Measurements from ENCODE around the gene RGL2. TPM values are rescaled to one million over a fixed set of nuclear protein-coding genes. Genes with fewer than 3 reads are reported as not detected.

The RGL2 gene
- total RNA-seq, 1 experiment from 2014 or later, result 35.1 TPM

DNA sequence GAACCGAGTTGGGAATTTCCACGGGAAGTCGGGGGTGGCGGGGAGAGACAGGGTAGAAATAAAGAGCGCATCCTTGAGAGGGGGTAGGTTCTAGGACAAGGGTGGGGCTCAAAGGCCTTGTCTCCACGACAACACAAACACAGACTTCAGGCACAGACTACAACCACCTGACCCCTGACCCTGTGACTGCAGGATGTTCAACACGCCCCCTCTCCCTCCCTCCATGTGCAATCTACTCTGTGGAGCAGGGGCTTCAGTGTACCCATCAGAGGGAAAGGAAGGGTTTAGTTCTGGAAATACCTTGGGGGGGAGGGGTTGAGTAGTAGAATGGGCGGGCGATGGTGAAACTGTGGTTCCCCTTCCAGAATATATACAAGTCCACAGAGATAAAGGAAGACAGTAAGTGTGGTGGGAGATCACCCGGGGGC is 15.8 kb upstream of the RGL2 start:
- H3K9me2 ChIP-seq (replicated peaks; ENCODE audit: insufficient read depth, low read length), result no peaks in the 10 kb centered on the region
- peak; percentile 85 for DNase-seq
- peak overlapping the region; percentile 94 for H3K9ac ChIP-seq (ENCODE audit: low read length)
- peaks cover 42% of the 10 kb centered on the region for H3K79me2 ChIP-seq (ENCODE audit: low read length)
- H3K4me1 ChIP-seq (ENCODE audit: low read length), result peaks cover 47% of the 10 kb centered on the region
- H3K4me3 ChIP-seq (ENCODE audit: low read length), result peak overlapping the region; percentile 96
- H3K9me3 ChIP-seq (ENCODE audit: low read length), result no peaks in the 10 kb centered on the region
- peak overlapping the region; percentile 97 for H3K4me2 ChIP-seq (ENCODE audit: low read depth, low read length, poor library complexity, severe bottlenecking)
- peaks cover 11% of the 10 kb centered on the region; the same call in 1 of the 2 replicates for H4K20me1 ChIP-seq (ENCODE audit: insufficient read depth, low read depth, low read length)
- no peaks in the 10 kb centered on the region for H3K27me3 ChIP-seq (ENCODE audit: low read length)
- H3K36me3 ChIP-seq (ENCODE audit: insufficient read depth, low read length), result peaks cover 14% of the 10 kb centered on the region; the same call in 1 of the 2 replicates
- H2AFZ ChIP-seq (ENCODE audit: low read length), result peak overlapping the region; percentile 44; the same call in 1 of the 2 replicates
- H3K27ac ChIP-seq (ENCODE audit: low read length), result peak overlapping the region; percentile 86

DNA sequence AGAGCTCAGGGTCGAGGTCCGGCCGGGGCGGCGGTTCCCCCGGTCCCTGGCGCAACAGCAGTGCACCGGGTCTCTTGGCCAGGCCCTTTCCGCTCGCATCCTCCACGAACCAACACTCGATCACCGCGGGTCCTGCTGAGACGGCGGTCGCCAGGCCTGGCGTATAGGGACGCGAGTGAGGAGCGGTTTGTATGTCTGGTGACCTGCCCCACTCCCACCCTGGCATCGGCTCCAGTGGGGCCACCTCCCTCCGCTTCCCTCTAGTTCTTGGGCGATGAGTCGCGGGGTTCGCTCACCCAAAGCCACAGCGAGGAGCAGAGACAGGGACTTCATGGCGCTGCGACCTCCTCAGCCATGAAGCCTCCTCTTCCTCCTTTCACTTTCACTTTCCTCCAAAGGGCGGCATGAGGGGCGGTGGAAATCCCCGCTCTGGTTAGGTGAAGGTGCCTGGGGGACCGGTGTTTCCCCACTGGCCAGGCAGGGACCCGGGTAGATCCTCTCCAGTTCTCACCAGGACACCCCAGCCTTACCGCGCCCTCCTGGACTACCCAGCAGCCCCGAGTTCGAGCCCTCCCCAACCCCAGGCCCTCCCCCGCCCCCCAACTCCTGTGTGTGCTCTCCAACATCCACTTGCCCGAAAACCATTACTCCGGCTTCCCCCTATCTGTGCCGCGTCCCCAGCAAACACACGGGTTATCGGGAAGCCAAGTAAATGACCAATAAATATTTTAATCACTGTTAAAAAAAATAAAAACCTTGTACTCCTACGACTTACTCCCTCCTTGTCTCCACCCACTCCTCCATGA is 15.2 kb upstream of the RGL2 start, which contains the start of gene TAPBP:
Gene TAPBP (minus strand): TSS at position 370 of the 806 bp plus-strand sequence. CDS start 37 bp downstream, at position 333.
- Histone ChIP-seq H3K9me2 (replicated peaks; ENCODE audit: insufficient read depth, low read length) (no peaks in the 10 kb centered on the region), H3K4me1 (ENCODE audit: low read length) (peaks cover 41% of the 10 kb centered on the region), H3K4me2 (ENCODE audit: low read depth, low read length, poor library complexity, severe bottlenecking) (peak within 1 kb of the TSS; percentile 97), H3K4me3 (ENCODE audit: low read length) (peak within 1 kb of the TSS; percentile 96), H3K27me3 (ENCODE audit: low read length) (no peaks in the 10 kb centered on the region), H4K20me1 (ENCODE audit: insufficient read depth, low read depth, low read length) (peaks cover 11% of the 10 kb centered on the region; the same call in 1 of the 2 replicates), H3K79me2 (ENCODE audit: low read length) (peaks cover 46% of the 10 kb centered on the region), H3K9me3 (ENCODE audit: low read length) (no peaks in the 10 kb centered on the region), H3K9ac (ENCODE audit: low read length) (peak within 1 kb of the TSS; percentile 94), H3K36me3 (ENCODE audit: insufficient read depth, low read length) (peaks cover 7% of the 10 kb centered on the region; the same call in 1 of the 2 replicates), H2AFZ (ENCODE audit: low read length) (peak within 1 kb of the TSS; percentile 44), H3K27ac (ENCODE audit: low read length) (peak within 1 kb of the TSS; percentile 86)
- DNase-seq, result peak; percentile 92

DNA sequence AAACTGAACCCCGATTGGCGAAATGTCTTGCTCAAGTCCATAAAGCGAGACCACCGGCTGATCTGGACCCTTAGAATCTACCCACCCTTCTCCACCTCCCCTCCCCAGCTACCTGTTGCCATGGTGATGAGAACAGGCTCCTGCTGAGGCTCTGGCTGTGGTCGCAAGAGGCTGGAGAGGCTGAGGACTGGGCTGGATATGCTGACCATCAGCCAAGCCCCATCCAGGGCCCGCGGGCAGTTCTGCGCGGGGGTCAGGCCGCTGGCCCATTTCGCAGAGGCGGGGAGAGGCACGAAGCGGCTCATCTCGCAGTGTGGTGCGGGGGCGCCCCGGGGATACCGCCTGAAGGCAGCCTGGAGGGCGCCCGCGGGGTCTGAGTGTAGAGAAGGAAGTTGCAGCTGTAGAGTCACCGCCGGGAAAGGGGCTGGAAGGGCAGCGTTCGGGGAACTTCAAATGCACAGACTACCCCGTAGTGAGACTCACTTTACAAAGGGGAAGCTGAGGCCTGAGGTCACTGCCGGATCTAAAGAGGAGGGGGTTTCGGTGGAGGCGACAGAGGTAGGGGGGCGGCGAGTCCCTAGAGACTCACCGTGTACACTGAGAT is 14.5 kb upstream of the RGL2 start:
- H2AFZ ChIP-seq (ENCODE audit: low read length), result peak overlapping the region; percentile 1; the same call in 1 of the 2 replicates
- peaks cover 53% of the 10 kb centered on the region for H3K79me2 ChIP-seq (ENCODE audit: low read length)

DNA sequence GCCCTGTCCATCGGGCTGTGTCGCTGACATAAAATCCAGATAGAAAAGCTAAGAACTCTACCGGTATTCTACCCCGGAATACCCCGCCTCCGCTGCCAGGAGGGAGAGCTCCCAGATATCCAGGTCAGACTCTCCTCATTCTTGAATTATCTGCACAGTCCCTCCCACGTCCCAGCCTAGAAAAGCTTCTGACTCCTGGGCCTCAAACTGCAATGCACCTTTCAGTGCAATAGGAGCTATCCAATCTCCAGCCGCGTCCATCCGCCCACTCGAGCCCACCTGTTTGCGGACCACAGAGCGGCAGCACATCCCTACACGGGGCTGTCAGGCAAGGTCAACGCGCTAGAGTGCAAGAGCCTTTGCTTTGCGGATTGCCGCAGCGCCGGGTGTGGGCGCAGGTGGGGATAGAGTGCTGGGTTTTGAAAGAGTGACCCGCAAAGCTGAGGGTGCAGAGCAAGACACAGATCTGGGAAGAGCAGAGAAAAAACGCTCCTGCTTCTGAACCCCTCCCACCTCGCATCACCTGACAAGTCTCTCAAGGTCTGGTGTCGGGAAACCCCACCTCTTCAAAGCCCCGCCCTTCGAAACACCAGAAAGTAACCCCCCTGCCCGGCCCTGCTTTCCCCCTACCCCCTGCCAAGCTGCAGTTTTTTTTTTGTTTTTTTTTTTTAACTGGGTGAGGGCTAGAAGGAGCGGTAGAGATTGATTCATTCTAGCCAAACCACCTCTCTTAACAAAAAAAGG is 13.8 kb upstream of the RGL2 start:
- no peaks in the 10 kb centered on the region for H3K9me3 ChIP-seq (ENCODE audit: low read length)
- H3K4me3 ChIP-seq (ENCODE audit: low read length), result peak overlapping the region; percentile 96
- DNase-seq, result peak; percentile 89
- H3K4me1 ChIP-seq (ENCODE audit: low read length), result peaks cover 31% of the 10 kb centered on the region
- H3K9me2 ChIP-seq (replicated peaks; ENCODE audit: insufficient read depth, low read length), result no peaks in the 10 kb centered on the region
- no peak overlapping the region for H2AFZ ChIP-seq (ENCODE audit: low read length)
- H3K27me3 ChIP-seq (ENCODE audit: low read length), result no peaks in the 10 kb centered on the region
- peaks cover 7% of the 10 kb centered on the region; the same call in 1 of the 2 replicates for H3K36me3 ChIP-seq (ENCODE audit: insufficient read depth, low read length)
- peak overlapping the region; percentile 97 for H3K4me2 ChIP-seq (ENCODE audit: low read depth, low read length, poor library complexity, severe bottlenecking)
- peaks cover 11% of the 10 kb centered on the region; the same call in 1 of the 2 replicates for H4K20me1 ChIP-seq (ENCODE audit: insufficient read depth, low read depth, low read length)
- peak overlapping the region; percentile 86 for H3K27ac ChIP-seq (ENCODE audit: low read length)
- peak overlapping the region; percentile 94 for H3K9ac ChIP-seq (ENCODE audit: low read length)
- H3K79me2 ChIP-seq (ENCODE audit: low read length), result peaks cover 54% of the 10 kb centered on the region

More for the DNA sequence above, 14.5 kb upstream of the RGL2 start:
- Histone ChIP-seq H3K4me3 (ENCODE audit: low read length) (peak overlapping the region; percentile 96), H3K4me2 (ENCODE audit: low read depth, low read length, poor library complexity, severe bottlenecking) (peak overlapping the region; percentile 97), H3K9ac (ENCODE audit: low read length) (peak overlapping the region; percentile 94), H3K9me2 (replicated peaks; ENCODE audit: insufficient read depth, low read length) (no peaks in the 10 kb centered on the region), H3K27me3 (ENCODE audit: low read length) (no peaks in the 10 kb centered on the region), H3K4me1 (ENCODE audit: low read length) (peaks cover 34% of the 10 kb centered on the region), H4K20me1 (ENCODE audit: insufficient read depth, low read depth, low read length) (peaks cover 11% of the 10 kb centered on the region; the same call in 1 of the 2 replicates), H3K27ac (ENCODE audit: low read length) (peak overlapping the region; percentile 86), H3K36me3 (ENCODE audit: insufficient read depth, low read length) (peaks cover 7% of the 10 kb centered on the region; the same call in 1 of the 2 replicates), H3K9me3 (ENCODE audit: low read length) (no peaks in the 10 kb centered on the region)
- peak; percentile 75 for DNase-seq

DNA sequence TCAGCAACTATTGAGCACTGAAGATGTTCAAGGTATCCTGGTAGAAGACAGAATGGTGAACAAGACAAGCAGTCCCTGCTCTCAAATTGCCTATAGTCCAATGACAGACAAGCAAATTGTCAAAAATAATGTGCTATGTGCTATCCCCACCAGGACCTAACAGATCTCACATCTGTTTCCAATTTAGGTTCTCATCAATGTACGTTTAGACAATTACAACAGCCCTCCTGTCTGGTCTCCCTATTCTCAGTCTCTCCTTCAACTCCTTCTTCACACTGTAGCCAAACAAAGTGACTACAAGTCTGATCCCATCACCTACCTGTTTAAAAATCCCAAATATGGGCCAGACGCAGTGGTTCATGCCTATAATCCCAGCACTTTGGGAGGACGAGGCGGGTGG is 7.6 kb upstream of the RGL2 start:
- Histone ChIP-seq H3K9me2 (replicated peaks; ENCODE audit: insufficient read depth, low read length) (no peaks in the 10 kb centered on the region), H3K9me3 (ENCODE audit: low read length) (no peaks in the 10 kb centered on the region), H3K27ac (ENCODE audit: low read length) (no peak overlapping the region), H2AFZ (ENCODE audit: low read length) (no peak overlapping the region), H4K20me1 (ENCODE audit: insufficient read depth, low read depth, low read length) (0 out of 2 replicates have a peak, but pooled peaks cover 7% of the 10 kb centered on the region), H3K4me3 (ENCODE audit: low read length) (no peak overlapping the region), H3K79me2 (ENCODE audit: low read length) (peaks cover 38% of the 10 kb centered on the region), H3K4me2 (ENCODE audit: low read depth, low read length, poor library complexity, severe bottlenecking) (no peak overlapping the region), H3K36me3 (ENCODE audit: insufficient read depth, low read length) (peaks cover 15% of the 10 kb centered on the region; the same call in 1 of the 2 replicates), H3K27me3 (ENCODE audit: low read length) (no peaks in the 10 kb centered on the region), H3K4me1 (ENCODE audit: low read length) (0 out of 2 replicates have a peak, but pooled peaks cover 3% of the 10 kb centered on the region), H3K9ac (ENCODE audit: low read length) (no peak overlapping the region)
- DNase-seq, result no peak

DNA sequence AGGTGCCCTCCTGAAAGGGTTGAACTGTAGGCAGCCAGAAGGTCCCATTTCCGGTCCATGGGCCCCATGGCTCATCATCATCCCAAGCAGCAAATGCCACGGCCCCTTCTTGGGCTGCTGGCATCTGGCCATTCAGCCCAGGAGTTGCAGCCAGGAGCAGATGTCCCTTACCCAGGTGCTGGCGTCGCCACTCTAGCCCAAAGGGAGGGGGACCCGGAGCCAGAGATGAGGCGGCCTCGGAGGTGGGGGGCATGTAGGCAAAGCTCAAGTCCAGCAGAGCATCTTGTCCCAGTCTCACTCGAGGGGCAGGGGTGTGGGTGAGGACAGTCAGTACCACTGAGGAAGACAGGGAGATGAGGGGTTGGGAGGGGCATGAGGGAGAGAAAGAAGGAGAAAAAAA is 6.3 kb upstream of the RGL2 start:
- Histone ChIP-seq H3K27me3 (ENCODE audit: low read length) (no peaks in the 10 kb centered on the region), H3K4me3 (ENCODE audit: low read length) (no peak overlapping the region), H3K79me2 (ENCODE audit: low read length) (peaks cover 26% of the 10 kb centered on the region), H3K9me3 (ENCODE audit: low read length) (no peaks in the 10 kb centered on the region), H3K9me2 (replicated peaks; ENCODE audit: insufficient read depth, low read length) (no peaks in the 10 kb centered on the region), H3K27ac (ENCODE audit: low read length) (no peak overlapping the region), H2AFZ (ENCODE audit: low read length) (no peak overlapping the region), H3K4me2 (ENCODE audit: low read depth, low read length, poor library complexity, severe bottlenecking) (no peak overlapping the region), H4K20me1 (ENCODE audit: insufficient read depth, low read depth, low read length) (0 out of 2 replicates have a peak, but pooled peaks cover 7% of the 10 kb centered on the region), H3K4me1 (ENCODE audit: low read length) (peaks cover 5% of the 10 kb centered on the region), H3K36me3 (ENCODE audit: insufficient read depth, low read length) (peaks cover 15% of the 10 kb centered on the region; the same call in 1 of the 2 replicates), H3K9ac (ENCODE audit: low read length) (no peak overlapping the region)
- no peak for DNase-seq

DNA sequence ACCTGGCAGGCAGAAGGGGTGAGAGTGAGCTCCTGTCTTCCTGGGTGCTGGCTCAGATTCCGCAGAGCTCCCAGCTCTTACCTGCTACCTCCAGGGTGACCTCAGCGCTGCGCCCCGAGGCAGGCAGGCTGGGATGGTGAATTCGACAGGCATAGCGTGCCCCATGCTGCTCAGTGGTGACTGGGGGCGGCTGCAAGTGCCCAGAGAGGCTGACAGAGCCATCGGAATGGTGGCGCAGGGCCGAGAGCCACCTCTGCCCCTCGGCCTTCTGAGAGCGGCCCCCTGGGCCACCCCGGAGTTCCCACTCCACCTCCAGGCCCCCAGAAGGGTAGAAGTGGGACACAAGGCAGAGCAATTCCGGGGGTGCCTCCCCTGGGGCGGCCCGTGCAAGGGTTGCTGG is 5.5 kb upstream of the RGL2 start:
- no peak overlapping the region for H3K4me2 ChIP-seq (ENCODE audit: low read depth, low read length, poor library complexity, severe bottlenecking)
- H3K27me3 ChIP-seq (ENCODE audit: low read length), result no peaks in the 10 kb centered on the region
- no peak overlapping the region for H2AFZ ChIP-seq (ENCODE audit: low read length)
- peaks cover 11% of the 10 kb centered on the region for H3K4me1 ChIP-seq (ENCODE audit: low read length)
- DNase-seq, result no peak
- H3K79me2 ChIP-seq (ENCODE audit: low read length), result peaks cover 26% of the 10 kb centered on the region
- H4K20me1 ChIP-seq (ENCODE audit: insufficient read depth, low read depth, low read length), result 0 out of 2 replicates have a peak, but pooled peaks cover 7% of the 10 kb centered on the region
- peaks cover 15% of the 10 kb centered on the region; the same call in 1 of the 2 replicates for H3K36me3 ChIP-seq (ENCODE audit: insufficient read depth, low read length)
- no peak overlapping the region for H3K9ac ChIP-seq (ENCODE audit: low read length)
- no peaks in the 10 kb centered on the region for H3K9me3 ChIP-seq (ENCODE audit: low read length)
- no peak overlapping the region for H3K4me3 ChIP-seq (ENCODE audit: low read length)
- no peak overlapping the region for H3K27ac ChIP-seq (ENCODE audit: low read length)
- no peaks in the 10 kb centered on the region for H3K9me2 ChIP-seq (replicated peaks; ENCODE audit: insufficient read depth, low read length)

All from Karpas-422 (cell line).